Fibroblast of skin of abdomen (primary cell): ENCODE data around the gene METTL23.
A peak's percentile ranks its signal among the peaks of the same experiment; 100 is the strongest.
"Not testable (repeated sequence)": the region's sequence is repeated elsewhere in the genome, so short reads cannot be mapped to it uniquely, and the experiment has no call there.

ENCODE experiments used
- DNase-seq: peaks from one replicate; pipeline ENCODE4 v3.0.0-alpha.2; 2013

The METTL23 gene

GRCh38 chr17:76695059-76695831, 31.4 kb upstream of the METTL23 start:
- DNase-seq: no peak

- DNase-seq: no peak
Observed at GRCh38 chr17:76696763-76697701, 29.6 kb upstream of the METTL23 start.

- peak; percentile 66 for DNase-seq
Observed at GRCh38 chr17:76697702-76698465, 28.8 kb upstream of the METTL23 start.

- DNase-seq: not testable (repeated sequence)
Observed at GRCh38 chr17:76698466-76698977, 28.1 kb upstream of the METTL23 start.

DNA sequence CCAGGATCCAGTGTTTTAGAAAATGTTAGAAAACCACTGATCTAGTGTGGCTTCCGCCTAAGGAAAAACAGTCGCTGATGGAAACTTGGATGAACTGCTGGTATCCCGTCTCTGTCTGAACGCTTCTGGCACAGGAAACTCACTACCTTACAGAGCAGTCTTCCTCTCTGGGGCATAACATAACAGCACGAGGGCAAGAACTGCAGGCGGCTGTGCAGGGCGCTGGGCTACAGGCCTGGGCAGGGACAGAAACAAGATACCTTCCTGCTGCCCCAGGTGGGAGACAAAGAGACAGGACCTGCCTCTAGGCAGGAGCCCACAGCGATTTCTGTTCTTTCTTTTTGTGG, 26.4 kb upstream of the METTL23 start:
- no peak for DNase-seq

DNA sequence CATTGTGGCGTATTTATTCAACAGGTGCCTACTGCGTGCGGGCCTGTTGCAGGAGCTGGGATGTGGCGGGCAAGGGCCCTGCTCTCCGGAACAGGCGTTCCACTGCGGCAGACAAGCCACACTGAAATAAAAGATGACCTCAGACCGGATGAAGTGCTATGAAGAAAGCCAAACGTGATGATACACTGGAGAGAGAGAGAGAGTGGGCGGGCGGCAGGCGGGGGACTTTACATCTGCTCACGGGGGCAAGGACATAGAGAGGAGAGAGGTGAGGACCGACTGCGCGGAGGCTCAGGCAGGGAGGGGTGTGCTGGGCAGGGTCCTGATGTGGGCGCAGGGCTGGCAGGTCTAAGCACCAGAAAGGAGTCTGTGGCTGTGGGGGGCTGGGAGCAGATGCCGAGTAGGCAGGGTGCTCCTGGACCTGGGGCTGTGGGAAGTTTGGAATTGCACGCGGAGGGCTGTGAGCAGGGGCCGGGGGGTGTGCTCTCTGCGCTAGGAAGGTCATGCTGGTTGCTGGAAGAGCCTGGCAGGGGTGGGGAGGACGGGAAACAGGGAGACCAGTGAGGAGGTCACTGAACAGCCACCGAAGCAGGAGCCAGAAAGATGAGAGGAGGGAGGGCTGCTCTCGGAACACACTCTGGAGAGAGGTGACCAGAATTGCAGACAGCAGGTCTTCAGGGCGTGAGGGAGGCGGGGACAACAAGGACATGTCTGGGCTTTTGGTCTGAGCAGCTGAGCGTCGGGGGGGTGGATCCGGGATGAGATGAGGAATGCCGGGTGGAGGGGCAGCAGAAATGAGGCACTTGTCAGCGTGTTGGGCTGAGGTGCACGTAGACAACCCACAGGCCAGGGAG, 25.8 kb upstream of the METTL23 start:
- peak; percentile 77 for DNase-seq

- no peak for DNase-seq
Observed at GRCh38 chr17:76701471-76701967, 25.1 kb upstream of the METTL23 start.

DNA sequence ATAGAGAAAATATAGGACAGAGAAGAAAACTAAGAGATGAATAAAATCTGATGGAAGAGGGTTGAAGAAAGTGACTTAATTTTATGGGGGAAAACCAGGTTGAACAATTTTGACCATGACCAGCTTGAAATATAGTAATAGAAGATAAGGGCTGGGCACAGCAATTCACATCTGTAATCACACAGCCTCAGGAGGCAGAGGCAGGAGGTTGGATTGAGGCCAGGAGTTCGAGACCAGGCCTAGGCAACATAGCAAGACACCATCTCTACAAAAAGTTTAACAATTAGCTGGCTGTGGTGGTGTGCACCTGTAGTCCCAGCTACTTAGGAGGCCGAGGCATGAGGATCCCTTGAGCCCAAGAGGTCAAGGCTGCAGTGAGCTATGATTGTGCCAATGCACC, 24.6 kb upstream of the METTL23 start:
- no peak for DNase-seq

GRCh38 chr17:76702941-76703637, 23.6 kb upstream of the METTL23 start:
- no peak for DNase-seq

DNA sequence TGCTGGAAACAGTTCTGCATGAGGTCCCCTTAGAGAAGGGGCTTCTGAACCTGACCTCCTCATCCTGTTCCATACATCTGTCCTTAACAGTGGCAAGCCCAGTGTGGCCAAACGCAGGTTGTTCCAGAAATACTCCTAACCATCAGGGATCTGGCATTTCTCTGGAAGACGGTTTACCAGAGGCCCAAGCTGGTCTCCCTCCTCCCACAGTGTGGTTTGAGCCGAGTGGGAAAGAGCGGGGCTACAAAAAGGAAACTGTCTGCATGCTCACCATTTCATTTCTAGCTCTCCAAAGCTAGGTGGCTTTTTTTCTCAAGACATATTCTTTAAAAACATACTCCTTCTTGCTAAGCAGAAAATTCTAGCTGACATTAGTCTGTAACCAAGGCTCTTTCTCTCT, 21.8 kb upstream of the METTL23 start:
- no peak for DNase-seq

DNA sequence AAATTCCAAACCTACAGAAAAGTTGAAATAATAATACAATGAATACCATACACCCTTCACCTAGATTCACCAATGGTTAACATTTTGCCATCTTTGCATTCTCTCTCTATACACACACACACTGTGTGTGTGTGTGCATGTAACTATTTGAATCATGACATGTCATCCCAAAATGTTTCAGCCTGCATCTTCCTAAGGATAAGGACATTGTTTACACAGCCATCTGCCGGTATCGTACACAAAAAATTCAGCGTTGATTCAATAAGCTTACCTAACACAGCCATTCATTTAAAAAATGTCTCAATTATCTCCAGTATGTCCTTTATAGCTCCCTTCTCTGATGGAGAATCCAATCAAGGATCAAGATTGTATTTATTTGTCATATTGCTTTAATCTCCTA, 19.8 kb upstream of the METTL23 start:
- DNase-seq: no peak

DNA sequence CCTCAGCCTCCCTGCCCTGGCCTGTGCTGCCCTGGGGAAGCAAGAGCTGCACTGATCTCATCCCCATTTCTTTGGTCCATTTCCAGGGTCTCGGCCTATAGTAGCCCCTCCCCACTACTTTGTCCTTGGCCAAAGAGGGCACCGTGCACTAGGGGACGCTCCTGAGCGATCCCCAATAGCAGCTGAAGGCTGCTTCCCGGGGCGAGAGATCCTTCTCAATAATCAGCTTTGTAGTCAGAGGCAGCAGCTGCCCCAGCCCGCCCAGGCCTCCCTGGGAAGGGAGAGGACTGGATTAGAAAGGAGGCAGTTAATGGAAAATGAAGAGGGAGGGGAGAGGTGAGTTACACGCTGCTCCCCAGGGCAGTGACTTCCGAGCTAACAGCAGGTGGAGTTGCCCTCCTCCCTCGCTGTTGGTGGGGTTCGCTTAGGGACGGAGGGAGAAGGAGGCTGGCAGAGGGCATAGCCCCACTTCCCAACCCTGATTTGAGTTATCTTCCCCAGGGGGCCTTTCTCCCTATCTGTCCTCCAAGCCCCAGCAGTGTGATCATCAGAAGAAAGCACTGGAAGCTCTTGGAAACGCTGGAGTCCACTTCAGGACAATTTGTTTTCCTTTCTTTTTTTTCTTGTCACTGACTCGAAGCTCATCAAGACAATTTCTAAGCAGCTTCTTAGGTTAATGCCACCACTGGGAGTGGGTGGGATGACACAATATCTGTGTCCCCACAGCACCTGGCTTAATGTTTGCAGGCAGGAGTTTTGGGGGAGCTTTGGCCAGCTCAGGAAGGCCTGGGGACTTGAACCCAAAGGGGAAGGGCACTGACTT, 18.4 kb upstream of the METTL23 start:
- no peak for DNase-seq

GRCh38 chr17:76709077-76709950, 17.3 kb upstream of the METTL23 start:
- peak; percentile 99 for DNase-seq

- peak; percentile 45 for DNase-seq
Observed at GRCh38 chr17:76709951-76710862, 16.4 kb upstream of the METTL23 start.

DNA sequence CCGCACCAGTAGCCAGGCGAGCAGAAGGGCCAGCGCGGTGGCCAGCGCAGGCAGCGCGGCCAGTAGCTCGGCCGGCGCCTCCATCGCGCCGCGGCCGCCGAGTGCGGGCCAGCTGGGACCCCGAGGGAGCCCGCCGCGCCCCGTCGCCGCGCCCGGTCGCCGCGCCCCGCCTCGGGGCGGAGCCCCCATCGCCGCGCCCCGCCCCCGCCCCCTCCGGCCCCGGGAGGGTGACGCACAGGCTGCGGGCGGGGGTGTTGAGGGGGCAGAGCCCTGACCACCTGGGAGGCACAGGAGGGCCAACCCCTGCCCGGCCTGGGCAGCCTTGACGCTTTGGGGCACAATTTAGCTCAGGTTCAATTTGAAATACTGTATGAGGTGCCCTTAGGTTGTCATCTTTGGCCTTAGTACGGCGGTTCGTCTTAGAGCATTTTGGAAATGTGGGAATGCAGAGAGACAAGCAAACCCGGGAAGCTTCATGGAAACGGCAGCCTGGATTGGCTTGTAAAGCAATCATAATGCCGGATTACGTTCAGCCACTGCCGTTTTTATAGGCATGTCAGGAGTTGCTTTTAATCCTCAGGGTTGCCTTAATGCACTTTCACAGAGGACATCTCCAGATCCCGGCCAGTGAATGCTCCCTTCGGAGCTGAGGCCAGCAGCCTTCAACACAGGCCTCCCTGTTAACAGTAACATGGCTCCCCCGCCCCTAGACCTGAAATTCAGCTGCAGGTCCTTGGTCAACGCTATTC, 15.6 kb upstream of the METTL23 start, which contains the start of gene MXRA7:
MXRA7 (minus strand) TSS at position 103 of the 749 bp plus-strand sequence; CDS start at position 84, 19 bp downstream.
- peak; percentile 72 for DNase-seq

DNA sequence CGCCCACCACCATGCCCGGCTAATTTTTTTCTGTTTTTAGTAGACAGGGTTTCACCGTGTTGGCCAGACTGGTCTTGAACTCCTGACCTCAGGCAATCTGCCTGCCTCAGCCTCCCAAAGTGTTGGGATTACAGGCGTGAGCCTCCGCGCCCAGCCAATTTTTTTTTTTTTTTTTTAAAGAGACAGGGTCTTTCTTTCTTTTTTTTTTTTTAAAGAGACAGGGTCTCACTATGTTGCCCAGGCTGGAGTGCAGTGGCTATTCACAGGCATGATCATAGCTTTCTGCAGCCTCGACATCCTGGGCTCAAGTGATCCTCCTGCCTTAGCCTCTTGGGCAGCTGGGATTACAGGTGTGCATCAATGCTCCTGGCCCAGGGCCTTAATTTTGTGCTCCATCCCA, 14.3 kb upstream of the METTL23 start:
- not testable (repeated sequence) for DNase-seq

DNA sequence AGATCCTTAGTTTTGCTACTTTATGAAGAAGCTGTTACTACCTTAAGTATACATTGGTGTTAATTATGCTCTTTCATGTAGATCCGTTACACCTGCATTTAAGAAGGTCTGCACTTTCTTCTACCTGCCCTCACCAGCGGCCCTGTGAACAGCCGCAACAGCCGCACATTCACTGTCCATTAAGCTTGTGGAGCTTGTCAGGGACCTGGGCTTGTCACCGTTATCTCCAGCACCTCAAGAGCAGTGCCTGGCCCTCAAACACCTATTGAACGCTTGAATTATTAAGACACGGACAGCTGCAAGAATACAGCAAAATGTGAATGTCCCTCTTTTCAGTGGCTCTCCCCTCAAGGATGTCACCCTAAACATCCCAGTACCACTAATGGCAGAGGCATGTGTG, 12.9 kb upstream of the METTL23 start:
- no peak for DNase-seq
